HepG2 (cell line): ENCODE measurements around the gene PCDH12. TPM values are rescaled to one million over a fixed set of nuclear protein-coding genes. Genes with fewer than 3 reads are reported as not detected.
A peak's percentile ranks its signal among the peaks of the same experiment; 100 is the strongest.

Experiments used
- EP300 ChIP-seq, 3 experiments: sonication (generic) in 1 of 3; formaldehyde crosslinking in 1 of 3; IDR thresholded peaks; 2 replicates each; pipeline versions ENCODE4 v1.5.1 to v1.6.1; 2011 to 2020; ENCODE audit warnings: low read depth in 2 of 3, low read length in 2 of 3, borderline replicate concordance in 1 of 3, improper control_type of control experiment in 1 of 3, mild to moderate bottlenecking in 1 of 3, missing genetic modification reagents in 1 of 3, moderate library complexity in 1 of 3
- JUNB ChIP-seq: sonication (generic); formaldehyde crosslinking; IDR thresholded peaks from 2 replicates; pipeline ENCODE4 v1.8.0; 2022; ENCODE audit warnings: missing genetic modification reagents, mild to moderate bottlenecking, borderline replicate concordance
- KDM4B ChIP-seq: sonication (generic); formaldehyde crosslinking; IDR thresholded peaks from 2 replicates; pipeline ENCODE4 v1.4.0; 2020; ENCODE audit warnings: missing genetic modification reagents
- KLF13 ChIP-seq: sonication (generic); formaldehyde crosslinking; IDR thresholded peaks from 2 replicates; pipeline ENCODE4 v1.4.0; 2020; ENCODE audit warnings: mild to moderate bottlenecking, missing genetic modification reagents
- MATR3 ChIP-seq: sonication (generic); formaldehyde crosslinking; IDR thresholded peaks from 2 replicates; pipeline ENCODE4 v1.4.0; 2020; ENCODE audit warnings: missing genetic modification reagents
- RAD51 ChIP-seq: fragments of 450-650 bp; IDR thresholded peaks from 2 replicates; pipeline ENCODE4 v1.6.1; 2016; ENCODE audit warnings: borderline replicate concordance
- STAG1 ChIP-seq: sonication (generic); formaldehyde crosslinking; IDR thresholded peaks from 2 replicates; pipeline ENCODE4 v1.4.0; 2020; ENCODE audit warnings: missing genetic modification reagents
- TCF7 ChIP-seq: sonication (generic); IDR thresholded peaks from 2 replicates; pipeline ENCODE4 v1.6.1; 2016; ENCODE audit warnings: antibody characterized with exemption, low read depth
- ZNF10 ChIP-seq: sonication (generic); formaldehyde crosslinking; IDR thresholded peaks from 2 replicates; pipeline ENCODE4 v1.4.0; 2020; ENCODE audit warnings: mild to moderate bottlenecking, low read depth, missing genetic modification reagents, borderline replicate concordance
- ZNF101 ChIP-seq: sonication (generic); formaldehyde crosslinking; IDR thresholded peaks from 2 replicates; pipeline ENCODE4 v1.4.0; 2020; ENCODE audit warnings: mild to moderate bottlenecking, low read depth, missing genetic modification reagents, borderline replicate concordance
- ZNF230 ChIP-seq: sonication (generic); formaldehyde crosslinking; IDR thresholded peaks from 2 replicates; pipeline ENCODE4 v1.4.0; 2020; ENCODE audit warnings: mild to moderate bottlenecking, missing genetic modification reagents
- ZNF24 ChIP-seq: fragments of 450-650 bp; IDR thresholded peaks from 2 replicates; pipeline ENCODE4 v1.6.1; 2017; ENCODE audit warnings: antibody characterized with exemption, mild to moderate bottlenecking
- ZNF256 ChIP-seq: sonication (generic); formaldehyde crosslinking; conservative IDR thresholded peaks from 2 replicates; pipeline ENCODE4 v1.4.0; 2020; ENCODE audit warnings: missing genetic modification reagents
- ZNF274 ChIP-seq: sonication (generic); formaldehyde crosslinking; IDR thresholded peaks from 2 replicates; pipeline ENCODE4 v1.5.1; 2020; ENCODE audit warnings: mild to moderate bottlenecking, missing genetic modification reagents
- ZNF292 ChIP-seq: sonication (generic); formaldehyde crosslinking; IDR thresholded peaks from 2 replicates; pipeline ENCODE4 v1.8.1; 2022; ENCODE audit warnings: mild to moderate bottlenecking, low read depth, missing genetic modification reagents, borderline replicate concordance
- ZNF296 ChIP-seq: sonication (generic); formaldehyde crosslinking; conservative IDR thresholded peaks from 2 replicates; pipeline ENCODE4 v1.5.0; 2020; ENCODE audit warnings: mild to moderate bottlenecking, missing genetic modification reagents
- ZNF354B ChIP-seq: sonication (generic); formaldehyde crosslinking; IDR thresholded peaks from 2 replicates; pipeline ENCODE4 v1.8.0; 2022; ENCODE audit warnings: mild to moderate bottlenecking, missing genetic modification reagents
- ZNF446 ChIP-seq: sonication (generic); formaldehyde crosslinking; IDR thresholded peaks from 2 replicates; pipeline ENCODE4 v1.5.0; 2020; ENCODE audit warnings: mild to moderate bottlenecking, missing genetic modification reagents
- ZNF451 ChIP-seq: sonication (generic); formaldehyde crosslinking; IDR thresholded peaks from 2 replicates; pipeline ENCODE4 v1.5.0; 2020; ENCODE audit warnings: mild to moderate bottlenecking, missing genetic modification reagents
- ZNF460 ChIP-seq: sonication (generic); formaldehyde crosslinking; IDR thresholded peaks from 2 replicates; pipeline ENCODE4 v1.5.1; 2020; ENCODE audit warnings: missing genetic modification reagents, mild to moderate bottlenecking, borderline replicate concordance
- ZNF496 ChIP-seq: sonication (generic); formaldehyde crosslinking; IDR thresholded peaks from 2 replicates; pipeline ENCODE4 v1.8.1; 2023; ENCODE audit warnings: mild to moderate bottlenecking, moderate library complexity, missing genetic modification reagents; ENCODE audit not compliant: insufficient replicate concordance
- ZNF557 ChIP-seq: sonication (generic); formaldehyde crosslinking; IDR thresholded peaks from 2 replicates; pipeline ENCODE4 v1.4.0; 2020; ENCODE audit warnings: missing genetic modification reagents
- ZNF644 ChIP-seq: IDR thresholded peaks from 2 replicates; pipeline ENCODE4 v1.6.1; 2016; ENCODE audit warnings: low read depth
- ZNF710 ChIP-seq: sonication (generic); formaldehyde crosslinking; IDR thresholded peaks from 2 replicates; pipeline ENCODE4 v1.5.0; 2020; ENCODE audit warnings: mild to moderate bottlenecking, missing genetic modification reagents, borderline replicate concordance
- polyA plus RNA-seq, 8 experiments: library from polyadenylated mRNA; depleted of rRNA in 3 of 8; stranded (reverse) in 7 of 8; unstranded in 1 of 8; fragments of >200 nt; fragmentation: Illumina TruSeq in 4 of 8; extraction: Trizol in 4 of 8; gene quantifications; 2 replicates each; pipeline versions ENCODE4 v1.2.1 to v1.2.3, GENCODE V29; 2011 to 2016; ENCODE audit warnings: low read depth in 4 of 8, missing spikeins in 1 of 8, mixed read lengths in 1 of 8; ENCODE audit not compliant: insufficient read depth in 1 of 8
- total RNA-seq, 5 experiments: library from RNA; depleted of rRNA; stranded (reverse); fragments of >200 nt; fragmentation: Illumina TruSeq; extraction: Trizol; gene quantifications; 2 replicates each; pipeline ENCODE4 v1.2.3, GENCODE V29; 2016; ENCODE audit warnings: low read depth in 1 of 5
- TF ChIP-seq, protein P1 (sequence below): sonication (generic); formaldehyde crosslinking; IDR thresholded peaks from 2 replicates; pipeline ENCODE4 v1.4.0; 2020; ENCODE audit warnings: mild to moderate bottlenecking, missing genetic modification reagents
- TF ChIP-seq, protein P2 (sequence below): sonication (generic); IDR thresholded peaks from 2 replicates; pipeline ENCODE4 v1.6.1; 2016; ENCODE audit warnings: low read depth, borderline replicate concordance
- TF ChIP-seq, protein P3 (sequence below): IDR thresholded peaks from 2 replicates; pipeline ENCODE4 v1.6.1; 2016; ENCODE audit warnings: missing genetic modification reagents, missing compliant biosample characterization

The PCDH12 gene
- total and polyA plus RNA-seq, 2 of the 13 experiments (the other 11 are each of a cell fraction or from before 2014, with no cell fraction given): not detected

DNA sequence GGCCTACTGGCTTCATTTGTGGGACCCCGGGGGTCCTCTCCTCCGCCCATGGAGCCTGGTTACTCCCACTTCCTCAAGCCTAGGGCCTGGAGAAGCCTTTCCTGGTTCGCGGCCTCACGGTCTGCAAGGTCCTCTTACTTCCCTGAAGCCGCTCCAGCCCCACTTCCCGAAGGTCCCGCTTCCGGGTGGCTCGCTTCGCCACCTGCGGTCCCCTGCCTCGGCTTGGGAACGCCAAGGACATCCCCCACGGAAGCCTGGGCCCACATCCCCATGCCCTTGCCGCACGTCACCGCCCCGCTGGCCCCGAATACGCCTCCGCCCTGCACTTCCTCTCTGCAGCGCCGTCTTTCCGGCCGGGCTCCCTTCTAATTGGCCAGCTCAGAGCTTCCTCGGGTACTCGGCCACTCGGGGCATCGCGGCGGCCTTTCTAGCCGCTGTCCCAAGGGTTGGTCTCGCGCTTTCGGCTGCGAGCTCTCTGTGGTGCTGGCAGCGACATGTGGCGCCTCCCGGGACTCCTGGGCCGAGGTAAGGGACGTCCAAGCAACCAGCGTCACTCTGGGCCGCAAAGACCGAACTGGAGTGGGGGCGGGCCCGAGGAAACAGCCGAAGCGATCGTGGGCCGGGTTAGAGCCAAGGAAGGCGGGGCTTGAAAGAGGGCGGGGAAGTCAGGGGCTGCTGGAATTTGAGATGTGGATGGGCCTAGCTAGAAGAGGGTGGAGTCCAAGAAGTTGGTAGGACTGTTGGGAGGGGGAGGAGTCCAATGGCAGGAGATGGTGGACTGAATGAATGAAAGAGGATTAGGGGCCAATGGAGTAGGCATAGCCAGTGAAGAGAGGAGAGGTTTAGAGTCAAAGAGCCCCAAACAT lies 34.3 kb downstream of the PCDH12 start, which contains the start of gene DELE1 (continued):
- TF ChIP-seq MATR3 (CRISPR knock-in tag): no peak
- TF ChIP-seq ZNF296: no peak; the same call in 1 of the 2 replicates
- no peak for TF ChIP-seq ZNF557 (CRISPR knock-in tag)
- no peak for TF ChIP-seq ZNF460
- no peak for TF ChIP-seq RAD51
- TF ChIP-seq ZNF292 (CRISPR knock-in tag): 0 out of 2 replicates have a peak, but pooled peaks have one; percentile 28
- no peak for TF ChIP-seq ZNF10 (CRISPR knock-in tag)
- peak; percentile 91; the same call in 1 of the 2 replicates for TF ChIP-seq ZNF230 (CRISPR knock-in tag)
- TF ChIP-seq, protein P1, sequence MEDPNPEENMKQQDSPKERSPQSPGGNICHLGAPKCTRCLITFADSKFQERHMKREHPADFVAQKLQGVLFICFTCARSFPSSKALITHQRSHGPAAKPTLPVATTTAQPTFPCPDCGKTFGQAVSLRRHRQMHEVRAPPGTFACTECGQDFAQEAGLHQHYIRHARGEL: peak; percentile 37; the same call in 1 of the 2 replicates
- TF ChIP-seq, protein P2, sequence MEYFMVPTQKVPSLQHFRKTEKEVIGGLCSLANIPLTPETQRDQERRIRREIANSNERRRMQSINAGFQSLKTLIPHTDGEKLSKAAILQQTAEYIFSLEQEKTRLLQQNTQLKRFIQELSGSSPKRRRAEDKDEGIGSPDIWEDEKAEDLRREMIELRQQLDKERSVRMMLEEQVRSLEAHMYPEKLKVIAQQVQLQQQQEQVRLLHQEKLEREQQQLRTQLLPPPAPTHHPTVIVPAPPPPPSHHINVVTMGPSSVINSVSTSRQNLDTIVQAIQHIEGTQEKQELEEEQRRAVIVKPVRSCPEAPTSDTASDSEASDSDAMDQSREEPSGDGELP: no peak; the same call in 1 of the 2 replicates
- TF ChIP-seq ZNF24: no peak
- no peak for TF ChIP-seq ZNF354B (CRISPR knock-in tag)
- TF ChIP-seq ZNF446 (CRISPR knock-in tag): peak; percentile 85
- no peak; the same call in 1 of the 2 replicates for TF ChIP-seq ZNF256 (CRISPR knock-in tag)
- 0 out of 2 replicates have a peak, but pooled peaks have one; percentile 76 for TF ChIP-seq ZNF101
- no peak for TF ChIP-seq STAG1 (CRISPR knock-in tag)
- TF ChIP-seq ZNF644: no peak
- peak; percentile 36; the same call in 1 of the 2 replicates for TF ChIP-seq ZNF710
- TF ChIP-seq TCF7: no peak
- TF ChIP-seq ZNF496 (CRISPR knock-in tag): no peak
- TF ChIP-seq KLF13 (CRISPR knock-in tag): no peak; the same call in 1 of the 2 replicates
- peak; percentile 67 for TF ChIP-seq KDM4B (CRISPR knock-in tag)
- TF ChIP-seq ZNF274 (CRISPR knock-in tag): peak; percentile 68; the same call in 1 of the 2 replicates
- no peak for TF ChIP-seq EP300 (IDR thresholded peaks at IDR 0.05; ENCODE audit: low read depth in 2 of 2, low read length in 2 of 2)
- no peak for TF ChIP-seq EP300 (CRISPR knock-in tag; IDR thresholded peaks at IDR 0.05; ENCODE audit: borderline replicate concordance)
- TF ChIP-seq JUNB (CRISPR knock-in tag): no peak
- TF ChIP-seq, protein P3, sequence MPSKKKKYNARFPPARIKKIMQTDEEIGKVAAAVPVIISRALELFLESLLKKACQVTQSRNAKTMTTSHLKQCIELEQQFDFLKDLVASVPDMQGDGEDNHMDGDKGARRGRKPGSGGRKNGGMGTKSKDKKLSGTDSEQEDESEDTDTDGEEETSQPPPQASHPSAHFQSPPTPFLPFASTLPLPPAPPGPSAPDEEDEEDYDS (CRISPR knock-in tag): peak; percentile 80
- TF ChIP-seq ZNF451 (CRISPR knock-in tag): peak; percentile 89
